ENCODE results near the gene DNAH9.
A peak's percentile ranks its signal among the peaks of the same experiment; 100 is the strongest.

DNAH9 gene

GRCh38 chr17:11980813-11981212 is 382.5 kb downstream of the DNAH9 start:
- DNase-seq (ENCODE audit: low spot score): no peak

- DNase-seq (ENCODE audit: low spot score): no peak
Measured at GRCh38 chr17:11981862-11982261, 383.6 kb downstream of the DNAH9 start.

GRCh38 chr17:11986179-11986941 is 388.1 kb downstream of the DNAH9 start:
- DNase-seq (ENCODE audit: low spot score): no peak

GRCh38 chr17:11986942-11987329 is 388.7 kb downstream of the DNAH9 start:
- DNase-seq (ENCODE audit: low spot score): no peak

- DNase-seq (ENCODE audit: low spot score): no peak
Measured at GRCh38 chr17:11990363-11990983, 392.2 kb downstream of the DNAH9 start.

GRCh38 chr17:11991461-11991860 is 393.2 kb downstream of the DNAH9 start:
- DNase-seq (ENCODE audit: low spot score): no peak

DNA sequence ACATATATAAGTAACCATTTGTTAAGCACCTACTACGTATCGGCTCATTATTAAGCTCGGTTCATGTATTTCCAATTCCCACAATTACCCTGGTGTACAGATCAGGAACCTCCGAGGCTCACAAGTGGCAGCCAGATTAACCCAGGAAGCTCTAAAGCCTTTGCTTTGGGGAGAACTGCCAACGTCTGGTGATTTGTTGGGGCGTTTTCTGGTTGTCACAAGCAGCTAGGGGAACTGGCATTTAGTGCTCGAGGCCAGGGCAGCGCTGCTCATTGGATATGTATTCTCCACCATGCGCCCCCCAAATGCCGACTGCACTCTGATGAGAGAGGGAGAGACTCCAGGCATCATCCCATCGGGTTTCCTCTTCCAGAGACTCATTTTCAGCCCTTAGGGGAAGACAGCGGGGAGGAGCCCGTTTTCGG is 398.5 kb downstream of the DNAH9 start:
- DNase-seq (ENCODE audit: low spot score): no peak

DNA sequence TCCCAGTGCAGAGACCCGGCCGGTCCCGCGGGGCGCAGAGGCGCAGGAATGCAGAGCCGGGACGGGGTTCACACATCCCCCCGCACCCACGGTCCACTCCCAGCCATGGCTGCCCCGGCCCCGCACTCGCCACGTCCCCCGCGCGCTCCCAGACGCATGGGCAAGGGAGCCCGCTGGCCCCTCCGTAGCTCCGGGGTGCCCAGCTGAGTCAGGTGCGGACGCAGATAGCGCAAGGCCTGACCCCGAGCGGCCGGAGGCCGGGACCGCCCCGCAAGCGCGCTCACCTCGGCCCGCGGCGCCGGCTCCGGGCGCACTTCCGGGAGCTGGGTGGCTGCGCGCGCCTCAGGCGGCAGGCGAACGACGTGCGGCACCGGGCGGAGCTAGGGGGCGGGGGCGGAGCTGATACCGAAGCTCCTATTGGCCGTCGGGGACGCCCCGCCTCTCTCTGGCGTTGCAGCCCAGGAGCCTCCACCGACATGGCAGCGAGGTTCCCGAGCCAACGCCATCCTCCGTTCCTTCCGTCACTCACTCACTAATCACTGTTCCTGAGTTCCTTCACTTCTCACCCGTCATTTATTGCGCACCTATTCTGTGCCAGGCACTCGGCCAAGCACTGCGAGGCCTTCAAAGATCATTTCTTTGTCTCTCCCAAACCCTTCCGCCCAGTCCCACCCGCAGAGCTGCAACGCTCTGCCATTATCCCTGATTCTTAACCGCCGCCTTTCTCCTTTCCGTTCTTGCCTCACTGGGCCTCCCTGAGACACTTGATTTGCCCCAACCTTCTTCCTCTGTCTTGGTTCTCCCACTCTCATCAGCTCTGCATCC is 399.1 kb downstream of the DNAH9 start, which contains the start of gene ZNF18:
Gene ZNF18, minus strand, starts transcription at position 329 of the 825 bp plus-strand sequence. CDS start 4,646 bp downstream, outside the sequence.
- DNase-seq (ENCODE audit: low spot score): peak; percentile 96

DNA sequence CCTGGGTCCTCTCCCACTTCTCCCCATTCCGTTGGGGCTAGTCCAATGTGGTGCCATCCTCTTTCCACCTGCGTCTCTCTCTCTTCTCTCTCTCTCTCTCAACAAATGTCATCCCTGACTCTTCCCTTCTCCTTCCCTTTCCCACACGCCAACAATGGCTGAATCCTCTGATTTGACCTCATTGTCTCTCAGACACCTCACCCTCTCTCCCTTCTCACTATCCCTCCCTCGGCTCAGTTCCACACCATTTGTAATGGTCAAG is 399.6 kb downstream of the DNAH9 start:
- DNase-seq (ENCODE audit: low spot score): no peak

GRCh38 chr17:11999696-12000095 is 401.4 kb downstream of the DNAH9 start:
- DNase-seq (ENCODE audit: low spot score): no peak

GRCh38 chr17:12007466-12007865 is 409.2 kb downstream of the DNAH9 start:
- DNase-seq (ENCODE audit: low spot score): no peak

Data from left forelimb (tissue), 1 donor.